ENCODE measurements around the gene RNU1-2.

GRCh38 chr1:16921391-16922185, 25.8 kb downstream of the RNU1-2 start, which contains the start of gene CROCC:
- no peak for TF ChIP-seq CTCF (IDR thresholded peaks at IDR 0.05; ENCODE audit: insufficient read depth, low read depth, low read length)
- TF ChIP-seq EZH2 (IDR thresholded peaks at IDR 0.05; ENCODE audit: insufficient read depth, low read length), result no peak

Measured in astrocyte (in vitro differentiated cells and primary cell).